GM20000 (cell line): Measurements from ENCODE around the gene SHPK.

ENCODE experiments used
- DNase-seq: peaks from one replicate; pipeline ENCODE4 v3.0.0; 2012; ENCODE audit warnings: low spot score
- TF ChIP-seq, protein P1 (sequence below): IDR thresholded peaks from 2 replicates; pipeline ENCODE4 v1.5.1; 2012; ENCODE audit warnings: mild to moderate bottlenecking, control low read depth; ENCODE audit errors: extremely low read depth, missing control alignments

The SHPK gene

GRCh38 chr17:3678821-3679530 lies 42.9 kb upstream of the SHPK start:
- TF ChIP-seq, protein P1, sequence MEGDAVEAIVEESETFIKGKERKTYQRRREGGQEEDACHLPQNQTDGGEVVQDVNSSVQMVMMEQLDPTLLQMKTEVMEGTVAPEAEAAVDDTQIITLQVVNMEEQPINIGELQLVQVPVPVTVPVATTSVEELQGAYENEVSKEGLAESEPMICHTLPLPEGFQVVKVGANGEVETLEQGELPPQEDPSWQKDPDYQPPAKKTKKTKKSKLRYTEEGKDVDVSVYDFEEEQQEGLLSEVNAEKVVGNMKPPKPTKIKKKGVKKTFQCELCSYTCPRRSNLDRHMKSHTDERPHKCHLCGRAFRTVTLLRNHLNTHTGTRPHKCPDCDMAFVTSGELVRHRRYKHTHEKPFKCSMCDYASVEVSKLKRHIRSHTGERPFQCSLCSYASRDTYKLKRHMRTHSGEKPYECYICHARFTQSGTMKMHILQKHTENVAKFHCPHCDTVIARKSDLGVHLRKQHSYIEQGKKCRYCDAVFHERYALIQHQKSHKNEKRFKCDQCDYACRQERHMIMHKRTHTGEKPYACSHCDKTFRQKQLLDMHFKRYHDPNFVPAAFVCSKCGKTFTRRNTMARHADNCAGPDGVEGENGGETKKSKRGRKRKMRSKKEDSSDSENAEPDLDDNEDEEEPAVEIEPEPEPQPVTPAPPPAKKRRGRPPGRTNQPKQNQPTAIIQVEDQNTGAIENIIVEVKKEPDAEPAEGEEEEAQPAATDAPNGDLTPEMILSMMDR, result no peak
- no peak for DNase-seq

DNA sequence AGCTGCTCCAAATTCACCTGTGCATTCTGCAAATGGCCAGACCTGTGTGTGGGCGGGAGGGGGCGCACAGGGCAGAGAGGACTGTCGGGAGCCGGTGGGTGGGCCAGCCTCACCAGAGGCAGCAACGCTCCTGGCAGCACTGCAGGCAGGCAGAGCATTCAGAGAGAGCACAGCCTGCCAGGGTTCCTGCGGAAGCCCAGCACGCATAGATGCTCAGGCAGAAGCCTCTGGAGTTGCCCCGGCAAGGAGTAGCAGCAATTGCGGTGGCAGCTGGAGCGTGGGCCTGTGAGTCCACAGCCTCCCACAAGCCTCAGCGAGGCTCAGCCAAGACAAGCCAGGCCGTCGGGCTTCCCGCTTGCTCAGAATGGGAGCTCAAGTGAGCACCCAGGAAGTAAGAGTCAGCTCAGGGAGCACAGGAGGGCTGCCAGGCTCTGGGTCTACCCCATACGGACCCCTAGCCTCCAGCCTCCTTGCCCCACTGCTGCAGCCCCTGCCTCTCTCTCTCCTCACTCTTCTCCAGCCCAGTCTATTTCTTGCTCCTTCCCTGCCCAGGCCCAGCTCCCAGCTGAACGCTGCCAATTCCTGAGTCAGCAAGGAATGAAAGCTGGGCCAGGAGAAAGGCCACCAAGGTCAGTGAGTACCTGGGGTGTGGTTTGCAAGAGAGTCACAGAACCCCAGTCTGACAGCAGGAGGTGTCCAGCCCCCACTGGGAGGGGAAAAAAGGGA lies 42.2 kb upstream of the SHPK start:
- TF ChIP-seq, protein P1, result no peak
- DNase-seq, result no peak

GRCh38 chr17:3675886-3676285 lies 39.8 kb upstream of the SHPK start:
- TF ChIP-seq, protein P1, result no peak
- no peak for DNase-seq

GRCh38 chr17:3672571-3672970 lies 36.5 kb upstream of the SHPK start:
- TF ChIP-seq, protein P1, result no peak
- DNase-seq, result no peak

DNA sequence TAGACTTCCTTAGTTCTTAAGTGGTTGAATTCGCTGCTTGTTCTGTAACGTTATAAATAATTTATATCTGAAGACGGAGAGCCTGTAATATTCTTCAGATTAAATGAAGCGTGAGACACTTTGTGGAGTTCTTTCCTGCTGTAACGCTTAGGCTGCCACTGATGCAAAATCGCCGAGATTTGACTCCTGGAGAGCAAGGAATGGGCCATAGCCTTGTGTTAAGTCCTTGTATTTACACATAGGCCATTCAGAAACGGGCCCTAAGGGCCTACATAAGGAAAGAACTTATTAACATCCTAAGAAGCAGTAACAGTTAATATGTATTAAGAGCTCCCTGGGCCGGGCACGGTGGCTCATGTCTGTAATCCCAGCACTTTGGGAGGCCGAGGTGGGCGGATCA lies 33.5 kb upstream of the SHPK start:
- TF ChIP-seq, protein P1, result no peak
- no peak for DNase-seq

DNA sequence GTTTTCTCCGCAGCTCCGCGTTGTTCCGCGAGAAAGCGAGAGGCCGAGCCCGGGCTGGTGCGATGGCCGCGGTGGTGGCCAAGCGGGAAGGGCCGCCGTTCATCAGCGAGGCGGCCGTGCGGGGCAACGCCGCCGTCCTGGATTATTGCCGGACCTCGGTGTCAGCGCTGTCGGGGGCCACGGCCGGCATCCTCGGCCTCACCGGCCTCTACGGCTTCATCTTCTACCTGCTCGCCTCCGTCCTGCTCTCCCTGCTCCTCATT lies 33.0 kb upstream of the SHPK start:
- DNase-seq, result no peak
- TF ChIP-seq, protein P1, result no peak

- TF ChIP-seq, protein P1, result no peak
- peak; percentile 100 for DNase-seq
Measured at GRCh38 chr17:3668279-3669084, 32.4 kb upstream of the SHPK start, which contains the start of the genes EMC6 and TAX1BP3. EMC6 (plus strand) TSS chr17:3668812; CDS start chr17:3669147, 335 bp downstream. TAX1BP3 (minus strand) TSS chr17:3668578; CDS start chr17:3668526, 52 bp downstream.
